HFF-Myc (cell line): Measurements from ENCODE around the gene IGSF5.

ENCODE experiments used
- DNase-seq: peaks from one replicate; pipeline ENCODE4 v3.0.0-alpha.2; 2011; ENCODE audit warnings: low read depth; ENCODE audit errors: extremely low read depth
- H3K4me3 ChIP-seq: replicated peaks from 2 replicates; pipeline ENCODE4 v1.5.1; 2011; ENCODE audit warnings: low read depth, mild to moderate bottlenecking, control low read depth, low read length
- TF ChIP-seq, protein P1 (sequence below): IDR thresholded peaks from 2 replicates; pipeline ENCODE4 v1.5.1; 2012; ENCODE audit warnings: mild to moderate bottlenecking, low read depth, low read length, control low read depth; ENCODE audit errors: missing control alignments

Gene IGSF5

DNA sequence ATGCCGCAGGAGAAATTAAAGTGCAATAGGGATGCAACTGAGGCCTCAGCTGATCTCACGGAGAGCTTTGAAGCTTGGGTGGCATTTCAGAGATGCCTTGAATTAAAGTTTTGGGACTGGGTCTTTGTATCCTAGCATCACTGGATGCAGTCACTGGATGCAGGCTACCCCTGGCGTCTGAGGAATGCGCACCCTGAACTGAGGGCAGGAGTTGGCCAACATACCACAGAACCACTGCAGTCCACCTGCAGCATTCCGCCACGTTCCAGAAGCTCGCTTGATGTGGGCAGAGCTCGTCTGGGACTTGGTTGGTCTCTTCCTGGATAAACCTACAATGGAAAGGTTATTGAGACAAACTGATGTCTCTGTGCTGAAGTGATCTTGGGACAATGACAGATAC is 34.1 kb upstream of the IGSF5 start:
- no peak for DNase-seq
- TF ChIP-seq, protein P1, sequence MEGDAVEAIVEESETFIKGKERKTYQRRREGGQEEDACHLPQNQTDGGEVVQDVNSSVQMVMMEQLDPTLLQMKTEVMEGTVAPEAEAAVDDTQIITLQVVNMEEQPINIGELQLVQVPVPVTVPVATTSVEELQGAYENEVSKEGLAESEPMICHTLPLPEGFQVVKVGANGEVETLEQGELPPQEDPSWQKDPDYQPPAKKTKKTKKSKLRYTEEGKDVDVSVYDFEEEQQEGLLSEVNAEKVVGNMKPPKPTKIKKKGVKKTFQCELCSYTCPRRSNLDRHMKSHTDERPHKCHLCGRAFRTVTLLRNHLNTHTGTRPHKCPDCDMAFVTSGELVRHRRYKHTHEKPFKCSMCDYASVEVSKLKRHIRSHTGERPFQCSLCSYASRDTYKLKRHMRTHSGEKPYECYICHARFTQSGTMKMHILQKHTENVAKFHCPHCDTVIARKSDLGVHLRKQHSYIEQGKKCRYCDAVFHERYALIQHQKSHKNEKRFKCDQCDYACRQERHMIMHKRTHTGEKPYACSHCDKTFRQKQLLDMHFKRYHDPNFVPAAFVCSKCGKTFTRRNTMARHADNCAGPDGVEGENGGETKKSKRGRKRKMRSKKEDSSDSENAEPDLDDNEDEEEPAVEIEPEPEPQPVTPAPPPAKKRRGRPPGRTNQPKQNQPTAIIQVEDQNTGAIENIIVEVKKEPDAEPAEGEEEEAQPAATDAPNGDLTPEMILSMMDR: no peak
- no peak overlapping the region for H3K4me3 ChIP-seq

DNA sequence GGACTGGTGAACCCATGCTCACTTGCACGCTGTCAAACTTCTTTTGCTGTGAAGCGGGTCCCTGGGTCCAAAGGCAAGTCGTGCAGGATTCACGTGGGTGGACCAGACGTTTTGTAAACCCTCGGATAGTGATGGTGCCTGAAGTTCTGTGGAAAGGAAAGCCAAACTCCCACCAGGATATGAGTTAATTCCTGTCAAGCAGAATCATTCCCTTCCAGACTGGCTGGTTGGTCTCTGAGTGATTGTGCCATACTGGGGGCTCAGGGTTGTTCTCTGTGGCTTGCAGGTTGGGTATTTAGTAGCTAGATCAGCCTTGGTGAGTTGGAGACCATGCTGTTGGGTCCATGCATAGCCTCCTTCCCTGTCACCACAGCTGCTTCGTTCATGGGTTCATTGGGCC is 32.7 kb upstream of the IGSF5 start:
- DNase-seq: no peak
- no peak overlapping the region for H3K4me3 ChIP-seq
- TF ChIP-seq, protein P1: no peak

DNA sequence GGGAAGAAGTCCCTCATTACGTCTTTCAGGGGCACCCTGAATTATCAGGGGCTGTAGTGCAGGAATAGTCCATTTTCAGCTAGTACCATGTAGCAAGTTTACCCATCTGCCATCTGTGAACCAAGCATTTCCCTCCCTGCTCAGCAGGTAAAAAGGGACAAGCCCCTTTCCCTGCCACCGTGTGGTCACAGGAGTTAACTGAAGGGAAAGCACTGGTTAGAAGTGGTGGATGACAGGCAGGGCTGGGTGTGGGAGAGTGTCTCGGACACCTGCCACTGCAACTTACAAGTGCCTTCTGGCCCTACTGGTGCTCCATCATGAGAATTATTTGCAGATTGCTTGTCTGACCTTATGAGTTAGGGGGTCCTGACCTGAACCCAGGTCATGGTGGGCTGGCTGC is 32.0 kb upstream of the IGSF5 start:
- DNase-seq: no peak
- no peak overlapping the region for H3K4me3 ChIP-seq
- TF ChIP-seq, protein P1: peak; percentile 4

DNA sequence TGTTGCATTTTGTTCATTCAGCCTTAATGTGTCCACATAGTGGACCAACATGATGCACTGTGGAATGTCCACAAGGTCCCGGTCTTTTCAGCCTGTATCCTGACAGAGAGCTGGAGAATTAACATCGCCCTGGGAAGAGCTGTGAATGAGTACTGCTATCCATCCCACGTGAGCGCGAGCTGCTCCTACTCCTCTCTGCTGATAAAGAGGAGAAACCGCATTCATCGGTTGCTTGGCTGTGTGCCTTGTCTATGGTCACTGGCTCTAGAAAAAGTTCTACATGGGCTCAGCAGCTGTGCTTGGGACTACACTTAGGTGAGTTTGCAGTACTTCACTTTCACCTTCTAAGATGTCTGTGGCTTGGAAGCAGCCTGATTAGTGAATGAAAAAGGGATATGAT is 31.1 kb upstream of the IGSF5 start:
- TF ChIP-seq, protein P1: no peak
- no peak overlapping the region for H3K4me3 ChIP-seq
- DNase-seq: no peak

DNA sequence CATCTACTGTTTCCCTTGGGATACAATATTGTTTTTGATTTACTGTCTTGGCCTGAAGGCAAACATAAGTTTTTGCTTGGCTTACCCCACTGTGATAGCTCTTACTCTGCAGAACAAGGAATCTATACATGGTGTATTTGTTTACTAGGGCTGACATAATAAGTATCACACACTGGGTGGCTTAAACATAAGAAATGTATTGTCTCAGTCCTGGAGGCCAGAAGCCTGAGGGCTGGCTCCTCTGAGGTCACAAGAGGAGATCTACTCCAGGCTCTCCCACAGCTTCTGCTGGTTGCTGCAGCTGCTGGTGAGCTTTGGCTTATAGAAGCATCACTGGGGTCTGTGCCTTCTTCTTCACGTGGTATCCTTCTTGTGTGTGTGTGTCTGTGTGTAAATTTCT is 30.7 kb upstream of the IGSF5 start:
- no peak overlapping the region for H3K4me3 ChIP-seq
- no peak for DNase-seq
- TF ChIP-seq, protein P1: no peak

DNA sequence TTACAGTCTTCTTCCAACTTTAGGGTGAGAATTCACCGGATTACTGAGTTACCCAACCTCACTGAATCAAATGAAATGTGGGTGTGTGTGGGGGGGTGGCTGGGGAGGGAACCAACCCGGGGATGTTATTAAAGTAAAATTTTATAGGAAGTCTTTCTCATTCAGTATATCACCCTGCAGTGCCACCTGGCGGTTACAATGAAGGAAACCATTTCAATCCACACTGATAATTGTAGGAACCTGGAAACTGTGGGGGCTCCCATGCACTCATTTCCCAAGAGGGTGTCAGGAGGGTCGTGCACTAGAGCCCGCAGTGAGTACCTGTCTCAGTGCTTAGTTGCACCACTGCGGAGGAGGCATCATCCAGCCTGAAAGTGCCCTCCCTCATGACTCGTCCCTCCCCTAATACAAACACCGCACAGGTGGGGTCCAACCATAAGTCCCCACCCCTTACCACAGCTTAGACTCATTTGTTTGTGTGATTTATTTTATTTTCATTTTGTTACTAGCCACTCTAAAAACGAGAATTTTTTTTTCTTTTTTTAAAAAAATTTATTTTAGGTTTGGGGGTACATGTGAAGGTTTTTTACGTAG is 29.1 kb upstream of the IGSF5 start:
- TF ChIP-seq, protein P1: peak; percentile 48
- DNase-seq: no peak
- H3K4me3 ChIP-seq: no peak overlapping the region
